Measurements from ENCODE around the gene FAM222A.

DNA sequence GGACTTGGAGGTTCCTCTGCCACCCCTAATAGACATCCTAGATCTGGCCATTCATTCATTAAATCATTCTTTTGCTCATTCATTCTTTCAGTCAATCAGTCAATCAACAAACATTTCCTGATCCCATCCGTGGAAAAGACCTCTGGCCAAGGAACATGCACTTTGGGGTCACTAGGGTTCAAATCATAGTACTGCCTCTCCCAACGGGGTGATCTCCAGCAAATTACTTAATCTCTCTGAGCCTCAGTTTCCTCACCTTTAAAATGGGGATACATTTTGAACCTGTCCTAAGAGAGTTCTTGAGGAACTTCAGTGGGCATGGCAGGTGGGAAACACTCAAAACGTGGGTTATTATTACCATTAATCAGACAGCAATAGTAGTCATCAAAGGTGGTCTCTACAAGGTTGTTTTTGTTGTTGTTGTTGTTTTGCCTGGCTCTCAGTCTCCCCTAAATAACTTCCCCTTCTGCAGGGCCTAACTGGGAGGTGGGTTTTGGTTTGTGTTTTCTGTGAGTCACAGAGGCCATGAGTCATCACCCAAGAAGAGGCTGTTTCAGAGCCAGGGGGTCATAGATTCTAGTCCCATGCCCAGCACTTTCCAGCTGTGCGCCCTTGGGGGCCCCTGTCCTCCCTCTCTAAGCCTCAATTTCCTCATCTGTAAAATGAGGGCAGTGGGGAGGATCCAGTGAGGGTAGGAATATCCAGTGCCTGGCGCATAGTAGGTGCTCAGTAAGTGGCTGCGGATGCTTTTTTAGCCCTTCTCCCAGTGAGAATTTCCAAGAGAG, 16.9 kb upstream of the FAM222A start:
- TF ChIP-seq, protein P1, sequence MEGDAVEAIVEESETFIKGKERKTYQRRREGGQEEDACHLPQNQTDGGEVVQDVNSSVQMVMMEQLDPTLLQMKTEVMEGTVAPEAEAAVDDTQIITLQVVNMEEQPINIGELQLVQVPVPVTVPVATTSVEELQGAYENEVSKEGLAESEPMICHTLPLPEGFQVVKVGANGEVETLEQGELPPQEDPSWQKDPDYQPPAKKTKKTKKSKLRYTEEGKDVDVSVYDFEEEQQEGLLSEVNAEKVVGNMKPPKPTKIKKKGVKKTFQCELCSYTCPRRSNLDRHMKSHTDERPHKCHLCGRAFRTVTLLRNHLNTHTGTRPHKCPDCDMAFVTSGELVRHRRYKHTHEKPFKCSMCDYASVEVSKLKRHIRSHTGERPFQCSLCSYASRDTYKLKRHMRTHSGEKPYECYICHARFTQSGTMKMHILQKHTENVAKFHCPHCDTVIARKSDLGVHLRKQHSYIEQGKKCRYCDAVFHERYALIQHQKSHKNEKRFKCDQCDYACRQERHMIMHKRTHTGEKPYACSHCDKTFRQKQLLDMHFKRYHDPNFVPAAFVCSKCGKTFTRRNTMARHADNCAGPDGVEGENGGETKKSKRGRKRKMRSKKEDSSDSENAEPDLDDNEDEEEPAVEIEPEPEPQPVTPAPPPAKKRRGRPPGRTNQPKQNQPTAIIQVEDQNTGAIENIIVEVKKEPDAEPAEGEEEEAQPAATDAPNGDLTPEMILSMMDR (conservative IDR thresholded peaks at IDR 0.05; ENCODE audit: low read depth, low read length) = no peak
- no peak for TF ChIP-seq EZH2 (IDR thresholded peaks at IDR 0.05; ENCODE audit: borderline replicate concordance, low read depth, low read length, poor library complexity, severe bottlenecking)
